WI38 (cell line): ENCODE data around the gene RARB.

Source experiments
- H3K4me3 ChIP-seq: 2 replicates; pipeline ENCODE4 v1.5.1; 2011; ENCODE audit warnings: low read depth, mild to moderate bottlenecking, control low read depth, low read length
- TF ChIP-seq, protein P1 (sequence below): IDR thresholded peaks from 2 replicates; pipeline ENCODE4 v1.5.1; 2012; ENCODE audit warnings: low read depth, mild to moderate bottlenecking, control low read depth, low read length

Gene RARB

GRCh38 chr3:25547943-25548674, 120.0 kb downstream of the RARB start:
- H3K4me3 ChIP-seq: no peak overlapping the region
- TF ChIP-seq, protein P1, sequence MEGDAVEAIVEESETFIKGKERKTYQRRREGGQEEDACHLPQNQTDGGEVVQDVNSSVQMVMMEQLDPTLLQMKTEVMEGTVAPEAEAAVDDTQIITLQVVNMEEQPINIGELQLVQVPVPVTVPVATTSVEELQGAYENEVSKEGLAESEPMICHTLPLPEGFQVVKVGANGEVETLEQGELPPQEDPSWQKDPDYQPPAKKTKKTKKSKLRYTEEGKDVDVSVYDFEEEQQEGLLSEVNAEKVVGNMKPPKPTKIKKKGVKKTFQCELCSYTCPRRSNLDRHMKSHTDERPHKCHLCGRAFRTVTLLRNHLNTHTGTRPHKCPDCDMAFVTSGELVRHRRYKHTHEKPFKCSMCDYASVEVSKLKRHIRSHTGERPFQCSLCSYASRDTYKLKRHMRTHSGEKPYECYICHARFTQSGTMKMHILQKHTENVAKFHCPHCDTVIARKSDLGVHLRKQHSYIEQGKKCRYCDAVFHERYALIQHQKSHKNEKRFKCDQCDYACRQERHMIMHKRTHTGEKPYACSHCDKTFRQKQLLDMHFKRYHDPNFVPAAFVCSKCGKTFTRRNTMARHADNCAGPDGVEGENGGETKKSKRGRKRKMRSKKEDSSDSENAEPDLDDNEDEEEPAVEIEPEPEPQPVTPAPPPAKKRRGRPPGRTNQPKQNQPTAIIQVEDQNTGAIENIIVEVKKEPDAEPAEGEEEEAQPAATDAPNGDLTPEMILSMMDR: no peak

- TF ChIP-seq, protein P1: no peak
- H3K4me3 ChIP-seq: no peak overlapping the region
These were observed 120.8 kb downstream of the RARB start for GRCh38 chr3:25548836-25549235.

DNA sequence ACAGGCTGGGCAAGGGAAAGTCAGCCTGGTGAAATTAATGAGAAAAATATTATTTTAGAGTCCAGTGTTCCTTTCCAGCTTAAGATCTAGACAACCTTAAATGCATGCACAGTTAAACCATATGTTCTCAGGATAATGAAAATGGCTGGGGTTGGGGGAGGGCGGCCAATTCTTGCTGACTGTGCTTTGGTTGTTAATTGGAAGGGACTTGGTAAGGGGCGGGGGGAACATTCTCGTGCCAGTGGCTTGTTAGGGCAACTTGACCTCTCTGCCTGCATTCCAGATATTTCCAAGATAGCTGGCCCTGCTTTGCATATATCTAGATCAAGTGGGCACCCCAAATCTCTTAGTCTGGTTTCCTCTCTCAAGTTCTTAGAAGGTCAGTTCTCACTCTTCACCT, 124.2 kb downstream of the RARB start:
- TF ChIP-seq, protein P1: no peak
- H3K4me3 ChIP-seq: no peak overlapping the region

GRCh38 chr3:25554376-25554775, 126.3 kb downstream of the RARB start:
- TF ChIP-seq, protein P1: no peak
- no peak overlapping the region for H3K4me3 ChIP-seq

DNA sequence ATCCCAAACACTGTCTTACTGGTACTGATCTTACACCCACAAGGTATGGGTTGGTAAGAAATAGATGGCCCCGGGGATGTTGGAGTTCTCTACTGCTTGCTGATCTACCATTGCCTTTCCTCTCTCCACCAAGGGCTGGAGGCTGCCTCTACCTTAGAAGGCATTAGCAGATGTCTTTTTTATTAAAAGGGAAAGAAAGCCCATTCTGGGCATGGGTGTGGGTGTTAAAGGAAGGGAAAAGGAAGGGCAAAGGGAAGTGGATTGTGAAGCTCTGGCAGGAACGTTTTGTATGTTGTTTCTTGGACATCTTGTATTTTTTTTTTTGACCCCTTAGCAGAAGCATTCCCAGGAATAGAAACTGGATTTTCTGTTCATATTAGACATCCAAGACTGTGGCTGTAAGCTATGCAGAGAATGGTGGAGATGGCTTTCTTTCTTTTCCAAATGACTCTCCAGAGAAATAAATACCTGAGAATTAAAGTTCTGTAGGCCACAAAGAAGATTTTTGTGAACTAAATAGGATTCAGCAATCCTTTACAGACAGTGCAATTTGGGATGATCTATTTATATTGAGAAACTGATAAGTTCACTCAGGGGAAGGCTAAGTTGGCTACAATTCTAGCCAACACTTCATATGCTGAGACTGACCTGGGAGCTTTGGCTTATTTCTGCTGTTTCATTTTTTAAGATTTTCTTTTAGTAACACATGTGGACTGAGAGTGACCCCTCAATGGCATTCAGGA, 127.8 kb downstream of the RARB start:
- TF ChIP-seq, protein P1: no peak
- no peak overlapping the region for H3K4me3 ChIP-seq

DNA sequence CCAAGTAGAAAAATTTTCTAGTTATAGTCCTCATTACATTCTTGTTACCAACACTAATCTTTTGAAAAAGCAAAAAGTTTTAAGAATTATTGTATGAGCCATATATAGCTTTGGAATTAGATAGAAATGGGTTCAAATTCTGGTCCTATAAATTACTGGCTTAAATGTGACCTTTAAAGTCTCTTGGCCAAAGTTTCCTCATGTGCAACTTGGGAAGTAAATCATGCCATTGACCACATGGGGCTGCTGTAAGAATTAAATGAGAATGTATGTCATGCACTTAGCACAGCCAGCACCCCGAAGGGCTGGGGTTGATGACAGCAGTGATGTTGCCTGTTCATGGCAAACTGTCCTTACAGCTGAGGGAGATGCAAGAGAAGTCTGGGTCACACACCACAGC, 128.4 kb downstream of the RARB start:
- TF ChIP-seq, protein P1: no peak
- no peak overlapping the region for H3K4me3 ChIP-seq

DNA sequence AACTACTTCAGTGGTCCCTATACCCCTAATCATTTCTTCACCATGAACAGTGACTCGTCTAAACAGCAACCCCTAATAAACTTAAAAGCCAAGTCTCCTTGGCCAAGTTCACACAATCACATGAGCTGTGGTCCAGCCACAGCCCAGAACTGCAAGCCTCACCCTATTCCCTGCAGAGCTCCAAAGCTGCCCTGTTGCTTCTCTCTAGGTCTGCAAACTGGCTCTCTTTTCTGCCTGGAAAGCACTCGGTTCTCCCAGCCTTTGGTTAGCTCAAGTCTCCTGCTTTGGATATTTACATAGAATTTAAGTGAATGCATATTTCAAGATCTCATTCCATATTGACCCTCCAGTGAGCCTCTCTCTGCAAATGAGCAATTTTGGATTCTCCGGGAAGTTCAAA, 129.6 kb downstream of the RARB start:
- H3K4me3 ChIP-seq: no peak overlapping the region
- TF ChIP-seq, protein P1: no peak
